MCF 10A (cell line): ENCODE results near the gene FAM114A2. TPM values are rescaled to one million over a fixed set of nuclear protein-coding genes. Genes with fewer than 3 reads are reported as not detected.

Experiments
- BruUV-seq: library from RNA; stranded (reverse); fragments of 400-500 nt; replicated peaks from 2 replicates; lab custom pipeline; 2021; lab: Mats Ljungman, UMichigan
- CTCF ChIA-PET: fragments of 300-600 bp; sonication (Branson Sonifier 250); formaldehyde crosslinking; extraction: SDS; loops from one replicate; lab custom pipeline; 2021; ENCODE audit warnings: antibody characterized with exemption, inconsistent platforms; lab: Yijun Ruan, JAX
- POLR2A ChIA-PET: fragments of 300-600, 350-650 bp; sonication (Branson Sonifier 250); formaldehyde crosslinking; extraction: SDS; loops from one replicate; lab custom pipeline; 2020; ENCODE audit warnings: antibody characterized with exemption, inconsistent platforms; lab: Yijun Ruan, JAX
- DNase-seq: peaks from one replicate; pipeline ENCODE4 v3.0.0-alpha.2; 2018; ENCODE audit not compliant: unreplicated experiment
- H3K27ac Mint-ChIP-seq: one replicate; pipeline ENCODE4 v1.8.0; 2022; ENCODE audit warnings: mild to moderate bottlenecking, low read depth, mixed read lengths; ENCODE audit not compliant: unreplicated experiment
- H3K27me3 Mint-ChIP-seq: one replicate; pipeline ENCODE4 v1.8.0; 2022; ENCODE audit warnings: mixed read lengths; ENCODE audit not compliant: insufficient read depth, unreplicated experiment
- H3K36me3 Mint-ChIP-seq: one replicate; pipeline ENCODE4 v1.8.0; 2022; ENCODE audit warnings: mild to moderate bottlenecking, moderate library complexity, mixed read lengths; ENCODE audit not compliant: insufficient read depth, unreplicated experiment
- H3K4me1 Mint-ChIP-seq: one replicate; pipeline ENCODE4 v1.8.0; 2022; ENCODE audit warnings: mixed read lengths; ENCODE audit not compliant: insufficient read depth, unreplicated experiment
- H3K4me3 Mint-ChIP-seq: one replicate; pipeline ENCODE4 v1.8.0; 2022; ENCODE audit warnings: mild to moderate bottlenecking, moderate library complexity, mixed read lengths; ENCODE audit not compliant: unreplicated experiment
- H3K9me3 Mint-ChIP-seq: one replicate; pipeline ENCODE4 v1.8.0; 2022; ENCODE audit warnings: mixed read lengths; ENCODE audit not compliant: unreplicated experiment
- intact Hi-C: fragments of 100-400 bp; cut with micrococcal nuclease; formaldehyde crosslinking; loops from 2 replicates; pipeline ENCODE4 v1.14.1; 2022
- total RNA-seq: library from RNA; stranded (reverse); gene quantifications from 2 replicates; pipeline ENCODE4 v1.2.3, GENCODE V29; 2022
- TF ChIP-seq, protein P1 (sequence below): fragments of 200-600 bp; IDR thresholded peaks from one replicate; pipeline ENCODE4 v1.8.0; 2022; ENCODE audit warnings: antibody characterized with exemption, mild to moderate bottlenecking; ENCODE audit not compliant: unreplicated experiment

The FAM114A2 gene
- total RNA-seq, 1 experiment from 2014 or later = 48.8 TPM

DNA sequence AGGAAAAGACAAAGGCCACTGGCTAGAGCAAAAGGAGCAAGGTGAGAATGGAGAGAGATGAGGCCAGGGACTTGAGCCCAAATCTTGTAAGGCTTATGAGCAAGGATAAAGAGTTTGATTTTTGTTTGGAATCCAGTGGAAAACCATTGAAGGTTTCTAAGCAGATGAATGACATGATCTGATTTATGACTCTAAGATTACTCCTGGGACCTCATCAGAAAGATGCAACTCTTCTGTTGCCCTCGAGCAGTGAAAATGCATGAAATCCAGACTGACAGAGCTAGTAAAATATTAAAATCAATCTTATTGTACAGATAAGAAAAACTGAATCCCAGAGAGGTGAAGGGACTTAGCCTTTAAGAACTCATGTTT, 734 bp upstream of the FAM114A2 start:
- intact Hi-C loops = no loop called here
- CTCF ChIA-PET = interaction anchor here (0.6 to 2.0 kb wide), 5 partner anchors 64 to 1506 kb away, joined by 3 to 10 read pairs (median 3); no protein-coding TSS in a partner anchor
- H3K4me3 Mint-ChIP-seq = peak overlapping the region; percentile 96
- POLR2A ChIA-PET = interaction anchor here (0.6 to 3.4 kb wide), 36 partner anchors 9 to 1399 kb away, joined by 3 to 34 read pairs (median 4); partner anchors contain the start of genes CNOT8, GALNT10 and GEMIN5
- no TSS peak for BruUV-seq
- peaks cover 9% of the 10 kb centered on the region for H3K36me3 Mint-ChIP-seq
- peak overlapping the region; percentile 98 for H3K27ac Mint-ChIP-seq
- peaks cover 39% of the 10 kb centered on the region for H3K4me1 Mint-ChIP-seq
- DNase-seq = no peak
- H3K9me3 Mint-ChIP-seq = no peaks in the 10 kb centered on the region
- TF ChIP-seq, protein P1, sequence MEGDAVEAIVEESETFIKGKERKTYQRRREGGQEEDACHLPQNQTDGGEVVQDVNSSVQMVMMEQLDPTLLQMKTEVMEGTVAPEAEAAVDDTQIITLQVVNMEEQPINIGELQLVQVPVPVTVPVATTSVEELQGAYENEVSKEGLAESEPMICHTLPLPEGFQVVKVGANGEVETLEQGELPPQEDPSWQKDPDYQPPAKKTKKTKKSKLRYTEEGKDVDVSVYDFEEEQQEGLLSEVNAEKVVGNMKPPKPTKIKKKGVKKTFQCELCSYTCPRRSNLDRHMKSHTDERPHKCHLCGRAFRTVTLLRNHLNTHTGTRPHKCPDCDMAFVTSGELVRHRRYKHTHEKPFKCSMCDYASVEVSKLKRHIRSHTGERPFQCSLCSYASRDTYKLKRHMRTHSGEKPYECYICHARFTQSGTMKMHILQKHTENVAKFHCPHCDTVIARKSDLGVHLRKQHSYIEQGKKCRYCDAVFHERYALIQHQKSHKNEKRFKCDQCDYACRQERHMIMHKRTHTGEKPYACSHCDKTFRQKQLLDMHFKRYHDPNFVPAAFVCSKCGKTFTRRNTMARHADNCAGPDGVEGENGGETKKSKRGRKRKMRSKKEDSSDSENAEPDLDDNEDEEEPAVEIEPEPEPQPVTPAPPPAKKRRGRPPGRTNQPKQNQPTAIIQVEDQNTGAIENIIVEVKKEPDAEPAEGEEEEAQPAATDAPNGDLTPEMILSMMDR = no peak
- H3K27me3 Mint-ChIP-seq = no peaks in the 10 kb centered on the region

GRCh38 chr5:154038261-154038706, 426 bp downstream of the FAM114A2 start:
- ChIA-PET POLR2A (interaction anchor here (0.6 to 3.4 kb wide), 39 partner anchors 10 to 905 kb away, joined by 3 to 34 read pairs (median 4); partner anchors contain the start of genes CNOT8, GALNT10, GEMIN5 and SAP30L), CTCF (interaction anchor here (0.6 to 2.0 kb wide), 8 partner anchors 8 to 1525 kb away, joined by 3 to 10 read pairs (median 3); no protein-coding TSS in a partner anchor)
- Mint-ChIP-seq H3K4me3 (peak overlapping the region; percentile 96), H3K27ac (peak overlapping the region; percentile 98), H3K4me1 (peaks cover 39% of the 10 kb centered on the region), H3K9me3 (no peaks in the 10 kb centered on the region), H3K27me3 (no peaks in the 10 kb centered on the region), H3K36me3 (peaks cover 9% of the 10 kb centered on the region)
- intact Hi-C loops = no loop called here
- DNase-seq = no peak
- TF ChIP-seq, protein P1 = no peak
- TSS peak; percentile 77 for BruUV-seq

- ChIA-PET POLR2A (no interaction called here), CTCF (interaction anchor here (0.6 to 1.4 kb wide), 6 partner anchors 34 to 196 kb away, joined by 3 read pairs; no protein-coding TSS in a partner anchor)
- Mint-ChIP-seq H3K4me3 (no peak overlapping the region), H3K27ac (no peak overlapping the region), H3K27me3 (no peaks in the 10 kb centered on the region), H3K4me1 (peaks cover 13% of the 10 kb centered on the region), H3K36me3 (peaks cover 16% of the 10 kb centered on the region), H3K9me3 (no peaks in the 10 kb centered on the region)
- intact Hi-C loops = no loop called here
- BruUV-seq = no TSS peak
- DNase-seq = no peak
- TF ChIP-seq, protein P1 = no peak
Measured at GRCh38 chr5:154034944-154035343, 3.8 kb downstream of the FAM114A2 start.

- BruUV-seq = no TSS peak
- H3K4me3 Mint-ChIP-seq = no peak overlapping the region
- intact Hi-C loops = no loop called here
- DNase-seq = no peak
- H3K27me3 Mint-ChIP-seq = no peaks in the 10 kb centered on the region
- H3K9me3 Mint-ChIP-seq = no peaks in the 10 kb centered on the region
- no peak overlapping the region for H3K27ac Mint-ChIP-seq
- ChIA-PET CTCF (no interaction called here), POLR2A (interaction anchor here (1.2 kb wide), 1 partner anchor 9 kb away, joined by 3 read pairs; no protein-coding TSS in a partner anchor)
- peaks cover 3% of the 10 kb centered on the region for H3K4me1 Mint-ChIP-seq
- peaks cover 26% of the 10 kb centered on the region for H3K36me3 Mint-ChIP-seq
- TF ChIP-seq, protein P1 = no peak
Measured at GRCh38 chr5:154031937-154032489, 6.7 kb downstream of the FAM114A2 start.
